Stimulated activated naive CD4-positive, alpha-beta T cell (primary cell): Measurements from ENCODE around the gene SPOCK3.

Experiments
- DNase-seq, 6 experiments: peaks; one replicate each; lab custom pipeline; 2025; lab: John Stamatoyannopoulos, UW

Gene SPOCK3

GRCh38 chr4:167176723-167177367 is 57.4 kb downstream of the SPOCK3 start:
- no peak for DNase-seq

GRCh38 chr4:167171928-167172327 is 62.4 kb downstream of the SPOCK3 start:
- no peak for DNase-seq

GRCh38 chr4:167168611-167169010 is 65.7 kb downstream of the SPOCK3 start:
- DNase-seq = no peak

- no peak for DNase-seq
Observed at GRCh38 chr4:167150587-167150986, 83.7 kb downstream of the SPOCK3 start.

- no peak for DNase-seq
Observed at GRCh38 chr4:167144605-167145004, 89.7 kb downstream of the SPOCK3 start.

- no peak for DNase-seq
Observed at GRCh38 chr4:167143018-167143417, 91.3 kb downstream of the SPOCK3 start.

GRCh38 chr4:167136270-167136669 is 98.0 kb downstream of the SPOCK3 start:
- DNase-seq = no peak

GRCh38 chr4:167129146-167129545 is 105.1 kb downstream of the SPOCK3 start:
- no peak for DNase-seq

- DNase-seq = no peak
Observed at GRCh38 chr4:167119392-167119791, 114.9 kb downstream of the SPOCK3 start.

GRCh38 chr4:167117273-167117672 is 117.0 kb downstream of the SPOCK3 start:
- no peak for DNase-seq

GRCh38 chr4:167114416-167114971 is 119.8 kb downstream of the SPOCK3 start:
- DNase-seq = no peak

GRCh38 chr4:167111622-167112021 is 122.7 kb downstream of the SPOCK3 start:
- DNase-seq = no peak

- DNase-seq = no peak
Observed at GRCh38 chr4:167111092-167111491, 123.2 kb downstream of the SPOCK3 start.

GRCh38 chr4:167109859-167110258 is 124.4 kb downstream of the SPOCK3 start:
- DNase-seq = no peak

GRCh38 chr4:167105857-167106256 is 128.4 kb downstream of the SPOCK3 start:
- no peak for DNase-seq

GRCh38 chr4:167102475-167102874 is 131.8 kb downstream of the SPOCK3 start:
- no peak for DNase-seq

- DNase-seq = no peak
Observed at GRCh38 chr4:167101035-167101434, 133.3 kb downstream of the SPOCK3 start.

GRCh38 chr4:167100120-167100519 is 134.2 kb downstream of the SPOCK3 start:
- DNase-seq = no peak

- no peak for DNase-seq
Observed at GRCh38 chr4:167088115-167088514, 146.2 kb downstream of the SPOCK3 start.

GRCh38 chr4:167084321-167084720 is 150.0 kb downstream of the SPOCK3 start:
- no peak for DNase-seq

GRCh38 chr4:167079762-167080161 is 154.5 kb downstream of the SPOCK3 start:
- DNase-seq = no peak

- no peak for DNase-seq
Observed at GRCh38 chr4:167052631-167053091, 181.6 kb downstream of the SPOCK3 start.

GRCh38 chr4:167049257-167049656 is 185.0 kb downstream of the SPOCK3 start:
- no peak for DNase-seq

- DNase-seq = no peak
Observed at GRCh38 chr4:167041524-167041923, 192.8 kb downstream of the SPOCK3 start.
